ENCODE measurements around the gene AMT. TPM values are rescaled to one million over a fixed set of nuclear protein-coding genes. Genes with fewer than 3 reads are reported as not detected.

AMT gene

Small RNA genes within 50 kb of the gene (small RNA-seq; reads per million reads assigned to genes)
- gene RNA5SP130 (ENCODE audit: insufficient read depth) = not detected
